ENCODE data around the gene CFAP251.
A peak's percentile ranks its signal among the peaks of the same experiment; 100 is the strongest.

Gene CFAP251

GRCh38 chr12:121892673-121893561, 25.5 kb upstream of the CFAP251 start:
- TF ChIP-seq ZNF274 (IDR thresholded peaks at IDR 0.05; ENCODE audit: low read depth, low read length): no peak
- no peak overlapping the region for H3K4me3 ChIP-seq (ENCODE audit: low read length)

GRCh38 chr12:121893961-121894460, 24.4 kb upstream of the CFAP251 start:
- no peak for TF ChIP-seq ZNF274 (IDR thresholded peaks at IDR 0.05; ENCODE audit: low read depth, low read length)
- no peak overlapping the region for H3K4me3 ChIP-seq (ENCODE audit: low read length)

- H3K4me3 ChIP-seq (ENCODE audit: low read length): no peak overlapping the region
- no peak for TF ChIP-seq ZNF274 (IDR thresholded peaks at IDR 0.05; ENCODE audit: low read depth, low read length)
Measured at GRCh38 chr12:121894633-121895032, 23.8 kb upstream of the CFAP251 start.

GRCh38 chr12:121898287-121898686, 20.1 kb upstream of the CFAP251 start:
- H3K4me3 ChIP-seq (ENCODE audit: low read length): no peak overlapping the region
- TF ChIP-seq ZNF274 (IDR thresholded peaks at IDR 0.05; ENCODE audit: low read depth, low read length): no peak

GRCh38 chr12:121899590-121899989, 18.8 kb upstream of the CFAP251 start:
- no peak overlapping the region for H3K4me3 ChIP-seq (ENCODE audit: low read length)
- no peak for TF ChIP-seq ZNF274 (IDR thresholded peaks at IDR 0.05; ENCODE audit: low read depth, low read length)

- H3K4me3 ChIP-seq (ENCODE audit: low read length): no peak overlapping the region
- TF ChIP-seq ZNF274 (IDR thresholded peaks at IDR 0.05; ENCODE audit: low read depth, low read length): no peak
Measured at GRCh38 chr12:121903202-121903601, 15.2 kb upstream of the CFAP251 start.

GRCh38 chr12:121905746-121906145, 12.6 kb upstream of the CFAP251 start:
- H3K4me3 ChIP-seq (ENCODE audit: low read length): no peak overlapping the region
- no peak for TF ChIP-seq ZNF274 (IDR thresholded peaks at IDR 0.05; ENCODE audit: low read depth, low read length)

- H3K4me3 ChIP-seq (ENCODE audit: low read length): no peak overlapping the region
- no peak for TF ChIP-seq ZNF274 (IDR thresholded peaks at IDR 0.05; ENCODE audit: low read depth, low read length)
Measured at GRCh38 chr12:121908702-121909101, 9.7 kb upstream of the CFAP251 start.

GRCh38 chr12:121911824-121912585, 6.4 kb upstream of the CFAP251 start:
- TF ChIP-seq ZNF274 (IDR thresholded peaks at IDR 0.05; ENCODE audit: low read depth, low read length): no peak
- H3K4me3 ChIP-seq (ENCODE audit: low read length): no peak overlapping the region

- H3K4me3 ChIP-seq (ENCODE audit: low read length): no peak overlapping the region
- no peak for TF ChIP-seq ZNF274 (IDR thresholded peaks at IDR 0.05; ENCODE audit: low read depth, low read length)
Measured at GRCh38 chr12:121915841-121916321, 2.5 kb upstream of the CFAP251 start.

GRCh38 chr12:121916719-121917118, 1.7 kb upstream of the CFAP251 start:
- no peak overlapping the region for H3K4me3 ChIP-seq (ENCODE audit: low read length)
- no peak for TF ChIP-seq ZNF274 (IDR thresholded peaks at IDR 0.05; ENCODE audit: low read depth, low read length)

GRCh38 chr12:121918679-121919038, 267 bp downstream of the CFAP251 start:
- H3K4me3 ChIP-seq (ENCODE audit: low read length): peak overlapping the region; percentile 47; the same call in 1 of the 2 replicates
- no peak for TF ChIP-seq ZNF274 (IDR thresholded peaks at IDR 0.05; ENCODE audit: low read depth, low read length)

GRCh38 chr12:121921066-121921465, 2.7 kb downstream of the CFAP251 start:
- no peak overlapping the region for H3K4me3 ChIP-seq (ENCODE audit: low read length)
- TF ChIP-seq ZNF274 (IDR thresholded peaks at IDR 0.05; ENCODE audit: low read depth, low read length): no peak

- no peak overlapping the region for H3K4me3 ChIP-seq (ENCODE audit: low read length)
- no peak for TF ChIP-seq ZNF274 (IDR thresholded peaks at IDR 0.05; ENCODE audit: low read depth, low read length)
Measured at GRCh38 chr12:121925358-121925695, 6.9 kb downstream of the CFAP251 start.
